Brain microvascular endothelial cell (primary cell): Measurements from ENCODE around the gene EBLN1.
"Not testable (repeated sequence)": the region's sequence is repeated elsewhere in the genome, so short reads cannot be mapped to it uniquely, and the experiment has no call there.

Experiments
- DNase-seq: peaks from one replicate; pipeline ENCODE4 v3.0.0-alpha.2; 2020
- H3K27ac ChIP-seq: fragments of 250-450 bp; sonication (Bioruptor Pico); 2 replicates; pipeline ENCODE4 v1.5.1; 2020; ENCODE audit warnings: mild to moderate bottlenecking, moderate library complexity
- H3K27me3 ChIP-seq: fragments of 250-450 bp; sonication (Bioruptor Pico); replicated peaks from 2 replicates; pipeline ENCODE4 v1.5.1; 2020; ENCODE audit warnings: mild to moderate bottlenecking
- H3K36me3 ChIP-seq: fragments of 250-450 bp; sonication (Bioruptor Pico); replicated peaks from 2 replicates; pipeline ENCODE4 v1.5.1; 2020; ENCODE audit warnings: mild to moderate bottlenecking
- H3K4me3 ChIP-seq: 2 replicates; pipeline ENCODE4 v1.5.1; 2011; ENCODE audit warnings: low read depth, mild to moderate bottlenecking, control low read depth, low read length, moderate library complexity
- CTCF ChIP-seq: IDR thresholded peaks from 2 replicates; pipeline ENCODE4 v1.5.1; 2011; ENCODE audit warnings: low read depth, mild to moderate bottlenecking, moderate library complexity, low read length, control low read depth, inconsistent platforms; ENCODE audit errors: missing control alignments
- in situ Hi-C: cut with HindIII; loops from 2 replicates; pipeline ENCODE4 v1.10.0; 2017; ENCODE audit warnings: low sequenced_read_pairs, low pct_ligation_motif_present

EBLN1 gene

GRCh38 chr10:22222236-22223190 lies 4.7 kb upstream of the EBLN1 start:
- in situ Hi-C loops: no loop called here
- Histone ChIP-seq H3K36me3 (no peaks in the 10 kb centered on the region), H3K27me3 (no peaks in the 10 kb centered on the region), H3K27ac (no peak overlapping the region), H3K4me3 (no peak overlapping the region)
- no peak for TF ChIP-seq CTCF
- no peak for DNase-seq

GRCh38 chr10:22219308-22219707 lies 1.5 kb upstream of the EBLN1 start:
- DNase-seq: peak; percentile 5
- Histone ChIP-seq H3K36me3 (no peaks in the 10 kb centered on the region), H3K27ac (no peak overlapping the region), H3K27me3 (no peaks in the 10 kb centered on the region), H3K4me3 (no peak overlapping the region)
- TF ChIP-seq CTCF: no peak
- in situ Hi-C loops: no loop called here

GRCh38 chr10:22218448-22218847 lies 633 bp upstream of the EBLN1 start:
- Histone ChIP-seq H3K27ac (no peak overlapping the region), H3K27me3 (no peaks in the 10 kb centered on the region), H3K4me3 (no peak overlapping the region), H3K36me3 (no peaks in the 10 kb centered on the region)
- TF ChIP-seq CTCF: peak; percentile 42
- in situ Hi-C loops: no loop called here
- no peak for DNase-seq

GRCh38 chr10:22217084-22217483 lies 731 bp downstream of the EBLN1 start:
- in situ Hi-C loops: not testable (repeated sequence)

GRCh38 chr10:22210267-22210666 lies 7.5 kb downstream of the EBLN1 start:
- no peak for DNase-seq
- H3K36me3 ChIP-seq: no peaks in the 10 kb centered on the region

More at GRCh38 chr10:22217084-22217483, 731 bp downstream of the EBLN1 start:
- not testable (repeated sequence) for H3K36me3 ChIP-seq, H3K27ac ChIP-seq, DNase-seq, H3K27me3 ChIP-seq, H3K4me3 ChIP-seq

More at GRCh38 chr10:22210267-22210666, 7.5 kb downstream of the EBLN1 start:
- TF ChIP-seq CTCF: no peak
- Histone ChIP-seq H3K27me3 (no peaks in the 10 kb centered on the region), H3K4me3 (no peak overlapping the region), H3K27ac (no peak overlapping the region)
- in situ Hi-C loops: no loop called here
